HepG2 (cell line): ENCODE results near the gene FRAS1. TPM values are rescaled to one million over a fixed set of nuclear protein-coding genes. Genes with fewer than 3 reads are reported as not detected.

ENCODE experiments used
- ATAC-seq: fragments of 200-7000 bp; cut with Tn5 transposase; 3 replicates; pipeline ENCODE4 v1.9.1; 2020; ENCODE audit warnings: mild to moderate bottlenecking, moderate library complexity
- BruUV-seq: library from RNA; stranded (reverse); fragments of 400-500 nt; replicated peaks from 2 replicates; lab custom pipeline; 2021; lab: Mats Ljungman, UMichigan
- CTCF ChIA-PET: fragments of 300-600 bp; formaldehyde crosslinking; extraction: SDS; loops from one replicate; lab custom pipeline; 2021; ENCODE audit warnings: low total read pairs, inconsistent platforms, low intra/inter-chr PET ratio; lab: Yijun Ruan, JAX
- POLR2A ChIA-PET: fragments of 350-600 bp; sonication (Branson Sonifier 250); formaldehyde crosslinking; loops from one replicate; lab custom pipeline; 2020; ENCODE audit warnings: antibody characterized with exemption, inconsistent platforms; lab: Yijun Ruan, JAX
- DNase-seq: peaks from one replicate; pipeline ENCODE4 v3.0.0-alpha.2; 2015; ENCODE audit warnings: low spot score
- FAIRE-seq: peaks from 3 replicates; lab custom pipeline; 2011; peaks lifted over from hg19 to GRCh38; lab: Jason Lieb, UNC
- H2AFZ ChIP-seq: one replicate; pipeline ENCODE4 v1.6.1; 2011; ENCODE audit warnings: low read length, inconsistent platforms
- H3K27ac ChIP-seq: fragments of 300-600 bp; 3 replicates; pipeline ENCODE4 v1.8.0; 2011; ENCODE audit warnings: mixed run types, mild to moderate bottlenecking, mixed read lengths, low read length, inconsistent platforms; ENCODE audit not compliant: insufficient read depth; ENCODE audit errors: extremely low read length
- H3K27me3 ChIP-seq, 2 experiments: fragments of 200-600 bp in 1 of 2; 2 replicates in 1 of 2; 3 replicates in 1 of 2; pipeline versions ENCODE4 v1.6.0 to v1.8.0; 2011; ENCODE audit warnings: low read length in 2 of 2, mild to moderate bottlenecking in 2 of 2, moderate library complexity in 2 of 2, inconsistent platforms in 1 of 2; ENCODE audit not compliant: insufficient read depth in 2 of 2, control insufficient read depth in 1 of 2
- H3K36me3 ChIP-seq, 2 experiments: fragments of 200-600 bp in 1 of 2; replicated peaks in 1 of 2; 2 replicates in 1 of 2; 3 replicates in 1 of 2; pipeline versions ENCODE4 v1.5.1 to v1.8.0; 2011; ENCODE audit warnings: low read length in 2 of 2, inconsistent platforms in 1 of 2; ENCODE audit not compliant: insufficient read depth in 2 of 2, control insufficient read depth in 1 of 2
- H3K4me1 ChIP-seq: 2 replicates; pipeline ENCODE4 v1.5.1; 2012; ENCODE audit warnings: low read length, inconsistent platforms; ENCODE audit not compliant: insufficient read depth
- H3K4me2 ChIP-seq: 2 replicates; pipeline ENCODE4 v1.6.0; 2011; ENCODE audit warnings: low read depth, low read length, inconsistent platforms
- H3K4me3 ChIP-seq, 3 experiments: fragments of 200-600 bp in 1 of 3; sonication (generic), shearing (Covaris generic) in 1 of 3; replicated peaks in 1 of 3; 2 replicates each; pipeline ENCODE4 v1.5.1; 2011 to 2016; ENCODE audit warnings: low read length in 3 of 3, inconsistent platforms in 2 of 3, low read depth in 2 of 3, mild to moderate bottlenecking in 2 of 3, control low read depth in 1 of 3, mixed read lengths in 1 of 3; ENCODE audit not compliant: insufficient read depth in 1 of 3
- H3K79me2 ChIP-seq: one replicate; pipeline ENCODE4 v1.6.1; 2011; ENCODE audit warnings: low read length, inconsistent platforms; ENCODE audit not compliant: insufficient read depth
- H3K9ac ChIP-seq: 2 replicates; pipeline ENCODE4 v1.6.0; 2011; ENCODE audit warnings: mild to moderate bottlenecking, low read depth, low read length, inconsistent platforms; ENCODE audit not compliant: insufficient read depth
- H3K9me3 ChIP-seq: 2 replicates; pipeline ENCODE4 v1.5.1; 2012; ENCODE audit warnings: mild to moderate bottlenecking, low read length
- H4K20me1 ChIP-seq: 2 replicates; pipeline ENCODE4 v1.6.0; 2011; ENCODE audit warnings: inconsistent platforms, mild to moderate bottlenecking, low read length, moderate library complexity; ENCODE audit not compliant: insufficient read depth
- ATF1 ChIP-seq: IDR thresholded peaks from 2 replicates; pipeline ENCODE4 v1.6.1; 2016; ENCODE audit warnings: mild to moderate bottlenecking, control low read depth
- DR1 ChIP-seq: sonication (generic); formaldehyde crosslinking; IDR thresholded peaks from 2 replicates; pipeline ENCODE4 v1.8.0; 2021; ENCODE audit warnings: mild to moderate bottlenecking, missing genetic modification reagents, inconsistent platforms
- SIX4 ChIP-seq: sonication (generic); formaldehyde crosslinking; IDR thresholded peaks from 2 replicates; pipeline ENCODE4 v1.4.0; 2020; ENCODE audit warnings: missing genetic modification reagents
- ZNF543 ChIP-seq: sonication (generic); formaldehyde crosslinking; IDR thresholded peaks from 2 replicates; pipeline ENCODE4 v1.4.0; 2020; ENCODE audit warnings: mild to moderate bottlenecking, missing genetic modification reagents
- ZNF547 ChIP-seq: sonication (generic); formaldehyde crosslinking; IDR thresholded peaks from 2 replicates; pipeline ENCODE4 v1.5.1; 2020; ENCODE audit warnings: mild to moderate bottlenecking, missing genetic modification reagents
- ZNF773 ChIP-seq: sonication (generic); formaldehyde crosslinking; IDR thresholded peaks from 2 replicates; pipeline ENCODE4 v1.4.0; 2020; ENCODE audit warnings: missing genetic modification reagents, borderline replicate concordance
- ZNF883 ChIP-seq: sonication (generic); formaldehyde crosslinking; IDR thresholded peaks from 2 replicates; pipeline ENCODE4 v1.5.1; 2020; ENCODE audit warnings: mild to moderate bottlenecking, missing genetic modification reagents; ENCODE audit errors: not compliant biosample characterization
- WGBS: methylation state at CpG from one replicate; pipeline ENCODE4 v1.1.6; 2017; ENCODE audit warnings: low lambda C conversion rate; 5-methylcytosine and 5-hydroxymethylcytosine counted together
- in situ Hi-C: cut with HindIII; loops from 2 replicates; pipeline ENCODE4 v1.10.0; 2017; ENCODE audit warnings: low pct_unique_long_range_greater_than_20kb; ENCODE audit not compliant: extremely low pct_ligation_motif_present
- intact Hi-C: fragments of 100-400 bp; cut with micrococcal nuclease; formaldehyde crosslinking; loops from one replicate; pipeline ENCODE4 v1.10.0; 2022; ENCODE audit not compliant: unreplicated experiment
- polyA plus RNA-seq, 8 experiments: library from polyadenylated mRNA; depleted of rRNA in 3 of 8; stranded (reverse) in 7 of 8; unstranded in 1 of 8; fragments of >200 nt; fragmentation: Illumina TruSeq in 4 of 8; extraction: Trizol in 4 of 8; gene quantifications; 2 replicates each; pipeline versions ENCODE4 v1.2.1 to v1.2.3, GENCODE V29; 2011 to 2016; ENCODE audit warnings: low read depth in 4 of 8, missing spikeins in 1 of 8, mixed read lengths in 1 of 8; ENCODE audit not compliant: insufficient read depth in 1 of 8
- total RNA-seq, 5 experiments: library from RNA; depleted of rRNA; stranded (reverse); fragments of >200 nt; fragmentation: Illumina TruSeq; extraction: Trizol; gene quantifications; 2 replicates each; pipeline ENCODE4 v1.2.3, GENCODE V29; 2016; ENCODE audit warnings: low read depth in 1 of 5
- TF ChIP-seq, protein P1 (sequence below): sonication (generic); formaldehyde crosslinking; IDR thresholded peaks from 2 replicates; pipeline ENCODE4 v1.5.0; 2020; ENCODE audit warnings: mild to moderate bottlenecking, missing genetic modification reagents
- TF ChIP-seq, protein P2 (sequence below): sonication (generic); formaldehyde crosslinking; IDR thresholded peaks from 2 replicates; pipeline ENCODE4 v1.4.0; 2020; ENCODE audit warnings: missing genetic modification reagents, mild to moderate bottlenecking, borderline replicate concordance

FRAS1 gene
- total and polyA plus RNA-seq, 2 of the 13 experiments (the other 11 are each of a cell fraction or from before 2014, with no cell fraction given), result 22.5 to 31.6 TPM

DNA sequence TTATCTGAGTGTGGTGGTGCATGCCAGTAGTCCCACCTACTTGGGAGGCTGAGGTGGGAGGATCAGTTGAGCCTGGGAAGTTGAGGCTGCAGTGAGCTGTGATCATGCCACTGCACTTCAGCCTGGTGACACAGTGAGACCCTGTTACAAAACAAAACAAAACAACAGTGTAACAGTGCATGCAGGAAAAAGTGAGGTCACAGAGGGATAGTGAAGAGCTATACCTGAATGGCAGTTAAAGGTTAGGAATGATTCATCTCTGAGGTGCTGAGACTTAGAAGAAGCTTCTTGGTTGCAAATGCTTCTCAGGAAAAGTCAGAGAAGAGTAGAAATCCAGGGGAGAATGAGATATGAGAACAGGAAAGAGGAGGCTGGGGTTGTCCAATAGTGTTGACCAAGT lies 178.7 kb downstream of the FRAS1 start:
- H3K79me2 ChIP-seq, result peaks cover 16% of the 10 kb centered on the region
- DNase-seq (no peak), ATAC-seq (no peak), FAIRE-seq (no peak)
- H3K27ac ChIP-seq, result no peak overlapping the region
- peaks cover 20% of the 10 kb centered on the region for H3K4me1 ChIP-seq
- intact Hi-C loops, result no loop called here
- H3K9ac ChIP-seq, result no peak overlapping the region
- CTCF ChIA-PET, result no interaction called here
- POLR2A ChIA-PET, result no interaction called here
- no peaks in the 10 kb centered on the region for H3K27me3 ChIP-seq
- H4K20me1 ChIP-seq, result 0 out of 2 replicates have a peak, but pooled peaks cover 2% of the 10 kb centered on the region
- peaks cover under 1 to 4% of the 10 kb centered on the region in 2 experiments; a peak in 2 of 5 replicates for H3K36me3 ChIP-seq
- no peaks in the 10 kb centered on the region for H3K9me3 ChIP-seq
- no TSS peak for BruUV-seq
- in situ Hi-C loops, result no loop called here
- H3K4me3 ChIP-seq, result no peak overlapping the region
- H3K4me2 ChIP-seq, result no peak overlapping the region
- H2AFZ ChIP-seq, result no peak overlapping the region
- TF ChIP-seq, protein P1, sequence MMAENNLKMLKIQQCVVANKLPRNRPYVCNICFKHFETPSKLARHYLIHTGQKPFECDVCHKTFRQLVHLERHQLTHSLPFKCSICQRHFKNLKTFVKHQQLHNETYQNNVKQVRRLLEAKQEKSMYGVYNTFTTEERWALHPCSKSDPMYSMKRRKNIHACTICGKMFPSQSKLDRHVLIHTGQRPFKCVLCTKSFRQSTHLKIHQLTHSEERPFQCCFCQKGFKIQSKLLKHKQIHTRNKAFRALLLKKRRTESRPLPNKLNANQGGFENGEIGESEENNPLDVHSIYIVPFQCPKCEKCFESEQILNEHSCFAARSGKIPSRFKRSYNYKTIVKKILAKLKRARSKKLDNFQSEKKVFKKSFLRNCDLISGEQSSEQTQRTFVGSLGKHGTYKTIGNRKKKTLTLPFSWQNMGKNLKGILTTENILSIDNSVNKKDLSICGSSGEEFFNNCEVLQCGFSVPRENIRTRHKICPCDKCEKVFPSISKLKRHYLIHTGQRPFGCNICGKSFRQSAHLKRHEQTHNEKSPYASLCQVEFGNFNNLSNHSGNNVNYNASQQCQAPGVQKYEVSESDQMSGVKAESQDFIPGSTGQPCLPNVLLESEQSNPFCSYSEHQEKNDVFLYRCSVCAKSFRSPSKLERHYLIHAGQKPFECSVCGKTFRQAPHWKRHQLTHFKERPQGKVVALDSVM (CRISPR knock-in tag), result peak; percentile 77
- no peak for TF ChIP-seq ZNF547

DNA sequence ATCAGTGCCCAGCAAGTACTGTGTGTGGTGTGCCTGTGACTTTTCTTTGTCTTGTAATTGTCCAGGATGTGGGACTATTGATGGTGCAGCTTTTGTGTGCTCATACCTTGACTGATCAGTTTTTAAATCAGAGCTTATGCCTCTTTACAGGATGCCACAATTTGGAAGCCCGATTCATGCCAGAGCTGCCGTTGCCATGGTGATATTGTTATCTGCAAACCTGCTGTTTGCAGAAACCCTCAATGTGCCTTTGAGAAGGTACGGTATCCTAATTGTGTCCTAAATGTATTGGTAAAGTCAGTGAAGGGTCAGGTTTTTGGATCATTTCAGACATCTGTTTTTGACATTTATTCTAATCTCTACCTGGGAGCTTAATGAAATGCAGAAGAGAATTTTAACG lies 180.2 kb downstream of the FRAS1 start:
- Histone ChIP-seq H4K20me1 (0 out of 2 replicates have a peak, but pooled peaks cover 2% of the 10 kb centered on the region), H3K9me3 (no peaks in the 10 kb centered on the region), H3K4me2 (no peak overlapping the region), H3K4me1 (peaks cover 17% of the 10 kb centered on the region), H2AFZ (no peak overlapping the region), H3K27ac (no peak overlapping the region), H3K4me3 (no peak overlapping the region), H3K36me3 (peaks cover 3 to 4% of the 10 kb centered on the region in 2 experiments; a peak in 2 of 5 replicates), H3K27me3 (no peaks in the 10 kb centered on the region), H3K9ac (no peak overlapping the region), H3K79me2 (peaks cover 16% of the 10 kb centered on the region)
- FAIRE-seq (no peak), DNase-seq (no peak), ATAC-seq (no peak)
- intact Hi-C loops, result no loop called here
- POLR2A ChIA-PET, result no interaction called here
- 98% methylated on average over 4 of the region's 4 CpGs for WGBS
- CTCF ChIA-PET, result no interaction called here
- BruUV-seq, result no TSS peak
- in situ Hi-C loops, result no loop called here
- TF ChIP-seq ATF1 (no peak), SIX4 (CRISPR knock-in tag) (no peak), ZNF883 (CRISPR knock-in tag) (no peak), ZNF773 (no peak), DR1 (CRISPR knock-in tag) (no peak), ZNF543 (CRISPR knock-in tag) (no peak)
- TF ChIP-seq, protein P2, sequence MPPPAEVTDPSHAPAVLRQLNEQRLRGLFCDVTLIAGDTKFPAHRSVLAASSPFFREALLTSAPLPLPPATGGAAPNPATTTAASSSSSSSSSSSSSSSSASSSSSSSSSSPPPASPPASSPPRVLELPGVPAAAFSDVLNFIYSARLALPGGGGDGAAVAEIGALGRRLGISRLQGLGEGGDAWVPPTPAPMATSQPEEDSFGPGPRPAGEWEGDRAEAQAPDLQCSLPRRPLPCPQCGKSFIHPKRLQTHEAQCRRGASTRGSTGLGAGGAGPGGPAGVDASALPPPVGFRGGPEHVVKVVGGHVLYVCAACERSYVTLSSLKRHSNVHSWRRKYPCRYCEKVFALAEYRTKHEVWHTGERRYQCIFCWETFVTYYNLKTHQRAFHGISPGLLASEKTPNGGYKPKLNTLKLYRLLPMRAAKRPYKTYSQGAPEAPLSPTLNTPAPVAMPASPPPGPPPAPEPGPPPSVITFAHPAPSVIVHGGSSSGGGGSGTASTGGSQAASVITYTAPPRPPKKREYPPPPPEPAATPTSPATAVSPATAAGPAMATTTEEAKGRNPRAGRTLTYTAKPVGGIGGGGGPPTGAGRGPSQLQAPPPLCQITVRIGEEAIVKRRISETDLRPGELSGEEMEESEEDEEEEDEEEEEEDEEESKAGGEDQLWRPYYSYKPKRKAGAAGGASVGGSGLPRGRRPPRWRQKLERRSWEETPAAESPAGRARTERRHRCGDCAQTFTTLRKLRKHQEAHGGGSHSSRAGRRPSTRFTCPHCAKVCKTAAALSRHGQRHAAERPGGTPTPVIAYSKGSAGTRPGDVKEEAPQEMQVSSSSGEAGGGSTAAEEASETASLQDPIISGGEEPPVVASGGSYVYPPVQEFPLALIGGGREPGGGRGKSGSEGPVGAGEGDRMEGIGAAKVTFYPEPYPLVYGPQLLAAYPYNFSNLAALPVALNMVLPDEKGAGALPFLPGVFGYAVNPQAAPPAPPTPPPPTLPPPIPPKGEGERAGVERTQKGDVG (CRISPR knock-in tag), result no peak
